Skeletal muscle cell (primary cell): ENCODE data around the gene TICAM2.

Source experiments
- DNase-seq: peaks from one replicate; pipeline ENCODE4 v3.0.0-alpha.2; 2010; ENCODE audit warnings: low read depth
- H3K4me3 ChIP-seq: 2 replicates; pipeline ENCODE4 v1.5.1; 2011; ENCODE audit warnings: low read depth, mild to moderate bottlenecking, control low read depth, low read length, moderate library complexity

The TICAM2 gene

DNA sequence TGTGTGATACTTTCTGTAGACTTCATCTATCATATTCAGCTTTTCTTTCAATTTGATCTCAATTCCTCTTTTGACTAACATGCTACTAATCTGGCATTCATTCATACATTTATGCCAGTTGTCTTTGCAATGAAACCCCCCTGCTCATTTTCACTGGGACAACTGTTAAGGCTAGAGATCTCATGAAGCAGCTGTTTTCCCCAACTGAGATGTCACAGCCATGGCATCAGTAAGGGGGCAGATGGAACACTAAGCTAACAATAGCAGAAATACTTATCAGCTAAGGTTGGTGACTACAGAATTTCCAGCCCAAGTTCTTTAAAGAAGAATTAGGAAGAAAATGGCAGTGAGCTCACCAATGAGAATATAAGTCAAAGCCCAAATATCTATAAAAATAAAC is 14.2 kb upstream of the TICAM2 start:
- H3K4me3 ChIP-seq: no peak overlapping the region
- DNase-seq: no peak

DNA sequence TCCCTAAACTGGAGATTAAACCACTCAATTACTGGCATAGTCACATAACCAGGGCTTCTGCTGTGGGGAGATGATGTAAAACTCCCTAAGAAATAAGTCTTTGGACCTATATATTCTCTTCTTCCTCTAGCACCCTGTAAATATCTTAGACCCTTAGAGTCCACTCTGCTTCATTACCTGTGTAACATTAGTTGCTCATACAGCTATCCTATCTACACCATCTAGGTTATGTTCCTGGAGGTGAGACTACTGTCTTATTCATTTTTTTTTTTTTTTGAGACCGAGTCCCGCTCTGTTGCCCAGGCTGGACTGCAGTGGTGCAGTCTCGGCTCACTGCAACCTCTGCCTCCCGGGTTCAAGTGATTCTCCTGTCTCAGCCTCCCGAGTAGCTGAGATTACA is 9.6 kb upstream of the TICAM2 start:
- no peak for DNase-seq
- H3K4me3 ChIP-seq: no peak overlapping the region

GRCh38 chr5:115607935-115608334 is 5.7 kb upstream of the TICAM2 start:
- H3K4me3 ChIP-seq: no peak overlapping the region
- no peak for DNase-seq

GRCh38 chr5:115605436-115605835 is 3.2 kb upstream of the TICAM2 start:
- H3K4me3 ChIP-seq: no peak overlapping the region
- DNase-seq: no peak

- DNase-seq: no peak
- H3K4me3 ChIP-seq: peak overlapping the region; percentile 70
Measured at GRCh38 chr5:115602591-115603125, 379 bp upstream of the TICAM2 start.

DNA sequence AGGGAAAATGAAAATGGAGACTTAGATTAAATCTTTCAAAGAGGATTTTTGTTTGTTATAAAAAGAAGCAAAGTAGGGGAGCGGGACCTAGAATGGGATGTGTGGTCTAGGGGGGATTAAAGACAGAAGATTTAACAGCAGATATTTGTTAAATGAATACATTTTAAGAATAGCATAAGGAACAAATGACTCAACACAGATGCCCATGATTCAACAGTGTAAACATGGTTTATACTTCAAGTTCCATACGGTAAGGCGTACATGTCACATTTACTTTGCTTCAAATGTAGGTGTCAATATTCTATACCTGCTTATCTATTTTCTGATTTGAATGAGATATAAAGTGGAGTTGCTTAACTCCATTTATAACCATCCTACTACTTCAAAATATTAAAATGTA is 1.5 kb downstream of the TICAM2 start:
- H3K4me3 ChIP-seq: peak overlapping the region; percentile 70

DNA sequence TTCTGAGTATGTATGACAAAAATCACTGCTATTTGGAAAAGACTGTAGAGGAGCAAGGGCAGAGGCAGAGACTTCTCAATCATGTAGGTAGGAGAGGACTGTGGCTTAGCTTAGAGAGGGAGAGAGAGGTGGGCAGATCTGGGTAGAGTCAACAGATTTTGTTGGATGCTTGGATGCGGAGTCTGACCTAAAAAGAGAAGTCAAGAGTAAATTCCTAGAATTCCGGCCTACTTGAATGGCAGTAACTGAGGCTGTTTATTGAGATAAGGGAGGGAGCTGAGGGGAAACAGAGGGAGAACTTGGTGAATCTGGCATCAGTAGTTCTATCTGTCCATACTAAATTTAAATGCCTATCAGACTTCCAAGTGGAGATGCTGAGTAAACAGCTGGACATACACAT is 2.4 kb downstream of the TICAM2 start:
- peak overlapping the region; percentile 4 for H3K4me3 ChIP-seq

More for the DNA sequence above, 1.5 kb downstream of the TICAM2 start:
- DNase-seq: no peak

DNA sequence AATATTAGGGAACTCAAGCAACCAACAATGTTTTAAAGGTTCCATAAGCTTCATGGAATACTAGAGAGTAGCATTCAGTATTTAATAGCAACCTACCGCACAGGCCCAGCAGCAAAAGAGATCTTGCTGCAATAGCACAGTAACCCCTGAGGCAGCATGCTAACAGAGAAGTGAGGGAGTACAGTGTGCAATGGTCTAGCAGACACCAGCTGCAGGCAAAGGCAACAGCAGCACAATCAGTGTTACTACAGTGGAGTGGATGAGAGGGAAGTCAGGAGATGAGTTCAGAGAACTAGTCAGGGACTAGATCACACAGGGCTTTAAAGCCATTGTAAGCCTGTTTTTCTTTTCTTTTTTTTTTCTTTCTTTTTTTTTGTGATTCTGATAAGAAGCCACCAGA is 2.8 kb downstream of the TICAM2 start:
- H3K4me3 ChIP-seq: no peak overlapping the region
- no peak for DNase-seq

More for the DNA sequence above, 2.4 kb downstream of the TICAM2 start:
- DNase-seq: no peak

DNA sequence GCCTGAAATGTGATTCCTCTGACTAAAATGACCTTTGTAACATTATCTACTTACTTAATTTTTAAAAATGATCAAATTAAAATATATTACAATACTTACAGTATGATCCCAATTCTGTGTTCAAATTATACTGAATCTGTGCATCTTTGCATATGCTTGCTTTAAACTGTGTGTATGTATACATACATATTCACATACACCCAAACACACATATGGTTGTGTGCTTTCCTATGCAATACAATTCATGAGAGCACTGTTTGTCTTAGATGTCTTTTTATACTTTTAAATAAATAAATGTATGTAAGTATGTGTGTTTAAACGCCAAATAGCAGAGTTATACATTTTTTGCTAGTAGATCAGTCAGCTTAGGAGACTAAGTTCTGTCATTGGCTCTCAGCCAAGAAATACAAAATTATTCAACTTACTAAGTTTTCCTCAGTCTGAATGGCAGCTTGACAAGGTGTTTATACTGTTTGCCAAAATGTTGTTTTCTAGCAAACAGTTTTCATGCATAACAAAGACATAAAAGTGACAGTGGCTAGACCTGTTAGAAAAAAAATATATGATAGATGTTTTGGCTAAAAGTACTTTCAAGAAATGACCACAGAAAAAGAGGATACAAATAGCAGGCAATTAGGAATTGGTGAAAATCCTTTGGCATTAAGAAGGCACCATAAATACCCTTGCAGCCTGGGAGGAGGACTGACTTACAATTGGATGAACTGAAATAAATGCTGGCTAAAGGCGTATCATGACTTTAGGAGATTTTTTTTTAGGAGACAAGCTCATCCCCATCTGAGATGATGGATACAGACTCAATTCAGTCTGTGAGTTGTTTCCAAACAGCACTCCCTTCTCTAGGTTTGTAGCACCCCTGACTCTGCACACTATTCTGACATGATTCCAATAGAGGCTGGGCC is 7.9 kb downstream of the TICAM2 start:
- H3K4me3 ChIP-seq: no peak overlapping the region
- DNase-seq: no peak

DNA sequence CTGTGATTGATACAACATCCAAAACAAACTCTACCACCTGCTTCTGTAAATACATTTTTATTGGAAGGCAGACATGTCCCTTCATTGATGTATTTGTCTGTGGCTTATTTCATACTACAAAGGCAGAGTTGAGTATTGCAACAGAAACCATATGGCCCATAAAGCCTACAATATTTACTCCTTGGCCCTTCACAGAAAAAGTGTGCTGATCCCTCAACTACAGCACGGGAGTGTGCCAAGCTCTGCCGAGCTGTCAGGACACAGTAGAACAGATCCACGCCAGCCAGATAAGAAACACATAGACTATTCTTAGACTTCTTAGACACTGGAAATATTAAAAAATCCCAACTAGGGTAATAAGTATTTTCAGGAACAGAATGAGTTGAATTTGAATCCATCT is 13.2 kb downstream of the TICAM2 start:
- DNase-seq: no peak
- no peak overlapping the region for H3K4me3 ChIP-seq

- DNase-seq: no peak
- H3K4me3 ChIP-seq: no peak overlapping the region
Measured at GRCh38 chr5:115588640-115589039, 13.6 kb downstream of the TICAM2 start.

- no peak for DNase-seq
- H3K4me3 ChIP-seq: no peak overlapping the region
Measured at GRCh38 chr5:115586525-115587146, 15.6 kb downstream of the TICAM2 start.

DNA sequence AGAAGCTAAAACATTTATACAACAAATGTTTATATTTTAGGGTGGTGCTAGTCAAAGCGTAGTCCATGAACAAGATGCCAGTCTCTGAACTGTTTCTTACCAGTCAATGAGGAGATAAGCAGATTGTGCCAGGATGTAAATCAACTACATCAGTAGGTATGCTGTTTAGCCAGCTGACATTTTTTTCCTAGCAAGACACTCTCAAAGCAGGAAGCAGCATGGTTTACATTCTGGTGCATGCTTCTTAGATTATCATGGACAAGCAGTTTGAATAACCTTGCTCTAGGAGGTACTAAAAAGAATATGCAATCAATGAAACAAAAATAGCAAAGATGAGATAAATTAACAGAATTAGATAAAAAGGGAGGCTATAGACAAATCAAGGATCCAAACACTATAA is 17.0 kb downstream of the TICAM2 start:
- no peak overlapping the region for H3K4me3 ChIP-seq
- no peak for DNase-seq

DNA sequence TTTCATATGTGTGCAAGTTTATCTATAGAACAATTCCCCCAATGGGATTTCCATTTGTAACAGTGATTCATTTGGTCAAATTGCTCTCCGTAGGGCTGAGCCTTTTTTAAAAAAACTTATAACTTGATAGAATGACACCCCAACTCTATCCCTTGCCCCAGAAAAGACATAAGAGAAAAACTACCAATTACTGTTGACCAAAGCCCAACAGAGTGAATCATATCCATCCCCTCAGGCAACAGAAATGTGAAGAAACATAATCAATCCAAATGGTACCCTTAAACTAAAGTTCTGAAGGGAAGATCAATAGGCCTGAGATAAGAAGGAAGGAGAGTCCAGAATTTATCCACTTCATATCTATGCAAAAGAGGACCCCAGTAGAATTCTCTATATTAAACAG is 17.8 kb downstream of the TICAM2 start:
- no peak for DNase-seq
- H3K4me3 ChIP-seq: no peak overlapping the region

- no peak overlapping the region for H3K4me3 ChIP-seq
- DNase-seq: peak; percentile 89
Measured at GRCh38 chr5:115583474-115583873, 18.8 kb downstream of the TICAM2 start.

DNA sequence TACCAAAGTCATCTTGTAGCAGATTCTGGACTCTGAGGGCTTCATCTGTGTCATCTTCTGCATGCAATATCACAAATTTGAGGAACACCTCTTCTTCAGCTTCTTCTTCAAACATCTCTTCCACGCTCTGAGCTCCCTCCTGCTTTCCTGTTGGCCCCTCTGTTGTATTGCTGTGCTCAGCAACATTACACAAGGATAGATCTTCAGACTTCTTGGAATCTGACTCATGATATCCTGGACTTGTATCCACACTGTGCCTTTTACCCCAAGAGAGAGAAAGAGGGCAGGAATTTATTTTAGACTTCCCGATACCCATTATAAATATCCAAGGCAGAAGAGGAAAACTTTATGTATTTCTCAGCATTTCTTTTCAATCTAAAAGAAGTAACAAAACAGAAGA is 21.3 kb downstream of the TICAM2 start:
- DNase-seq: no peak

GRCh38 chr5:115579747-115580173 is 22.5 kb downstream of the TICAM2 start:
- no peak for DNase-seq
- no peak overlapping the region for H3K4me3 ChIP-seq

More for the DNA sequence above, 21.3 kb downstream of the TICAM2 start:
- no peak overlapping the region for H3K4me3 ChIP-seq

DNA sequence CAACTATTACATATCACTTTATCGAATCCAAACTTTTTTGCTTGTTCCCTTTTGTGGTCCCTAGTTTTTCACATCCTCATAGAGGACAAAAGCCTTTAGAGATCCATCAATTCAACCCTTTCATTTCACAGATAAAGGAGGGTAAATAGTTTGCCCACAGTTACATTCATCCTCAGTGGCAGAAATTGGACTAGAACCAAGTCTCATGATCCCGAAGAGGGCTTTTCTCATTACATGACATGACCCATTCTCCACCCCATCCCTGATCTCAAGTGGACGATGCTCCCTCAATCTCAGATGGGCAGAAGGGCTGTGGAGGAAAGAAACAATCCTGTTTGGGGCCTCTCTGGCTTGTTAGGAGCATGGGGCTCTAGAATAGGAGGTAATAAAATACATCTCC is 23.1 kb downstream of the TICAM2 start:
- no peak for DNase-seq
- no peak overlapping the region for H3K4me3 ChIP-seq

GRCh38 chr5:115578657-115579056 is 23.6 kb downstream of the TICAM2 start:
- DNase-seq: no peak
- no peak overlapping the region for H3K4me3 ChIP-seq

DNA sequence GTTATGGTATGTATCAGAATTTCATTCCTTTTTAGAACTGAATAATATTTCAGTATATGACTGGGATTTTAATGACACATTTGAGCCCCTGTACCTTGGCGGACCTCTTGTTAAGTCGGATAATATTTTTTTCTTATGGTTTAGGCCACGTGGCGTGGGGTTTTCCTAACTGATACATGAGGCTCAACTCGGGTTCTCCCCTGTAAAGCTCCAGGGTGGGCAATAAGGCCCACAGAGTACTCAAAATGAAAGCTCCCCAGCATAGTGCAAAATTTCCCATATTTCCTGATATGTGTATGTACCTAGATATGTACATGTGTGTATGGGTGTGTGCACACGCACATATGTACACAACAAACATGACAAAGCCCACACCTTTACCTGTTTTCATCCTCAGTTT is 24.5 kb downstream of the TICAM2 start:
- DNase-seq: no peak

DNA sequence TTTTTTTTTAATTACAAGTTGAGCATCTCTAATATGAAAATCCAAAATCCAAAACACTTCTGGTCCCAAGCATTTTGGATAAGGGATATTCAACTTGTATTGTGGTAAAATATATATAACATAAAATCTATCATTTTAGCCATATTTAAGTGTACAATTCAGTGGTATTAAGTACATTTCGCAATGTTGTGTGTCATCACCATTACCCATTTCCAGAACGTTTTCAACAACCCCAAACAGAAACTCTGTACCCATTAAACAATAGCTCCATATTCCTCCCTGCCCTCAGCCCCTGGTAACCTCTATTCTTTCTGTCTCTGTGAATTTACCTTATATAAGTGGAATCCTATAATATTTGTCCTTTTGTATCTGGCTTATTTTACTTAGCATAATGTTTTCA is 24.9 kb downstream of the TICAM2 start:
- no peak for DNase-seq
- H3K4me3 ChIP-seq: no peak overlapping the region

More for the DNA sequence above, 24.5 kb downstream of the TICAM2 start:
- no peak overlapping the region for H3K4me3 ChIP-seq
